ENCODE results near the gene CERS3.

The CERS3 gene

GRCh38 chr15:100383302-100384107 lies 145.2 kb downstream of the CERS3 start:
- H3K9ac ChIP-seq, result no peak overlapping the region
- no peak overlapping the region for H3K4me2 ChIP-seq (ENCODE audit: low read length)
- H3K4me3 ChIP-seq (ENCODE audit: low read depth, low read length), result no peak overlapping the region
- H3K27ac ChIP-seq, result no peak overlapping the region
- H3K79me2 ChIP-seq, result no peaks in the 10 kb centered on the region
- H3K4me1 ChIP-seq, result no peaks in the 10 kb centered on the region
- H3K36me3 ChIP-seq (ENCODE audit: control insufficient read depth, insufficient read depth, low read length), result no peaks in the 10 kb centered on the region
- no peaks in the 10 kb centered on the region for H3K27me3 ChIP-seq (ENCODE audit: control insufficient read depth, insufficient read depth, low read length)
- no peak overlapping the region for H2AFZ ChIP-seq
- H3K9me3 ChIP-seq (ENCODE audit: control insufficient read depth, low read length), result no peaks in the 10 kb centered on the region
- TF ChIP-seq CTCF (IDR thresholded peaks at IDR 0.05), result peak; percentile 42

- Histone ChIP-seq H3K36me3 (ENCODE audit: control insufficient read depth, insufficient read depth, low read length) (no peaks in the 10 kb centered on the region), H3K9ac (no peak overlapping the region), H3K79me2 (no peaks in the 10 kb centered on the region), H3K9me3 (ENCODE audit: control insufficient read depth, low read length) (no peaks in the 10 kb centered on the region), H3K4me2 (ENCODE audit: low read length) (no peak overlapping the region), H3K27me3 (ENCODE audit: control insufficient read depth, insufficient read depth, low read length) (no peaks in the 10 kb centered on the region), H3K4me3 (ENCODE audit: low read depth, low read length) (no peak overlapping the region), H2AFZ (no peak overlapping the region), H3K4me1 (no peaks in the 10 kb centered on the region), H3K27ac (no peak overlapping the region)
- TF ChIP-seq CTCF (IDR thresholded peaks at IDR 0.05), result no peak
Observed at GRCh38 chr15:100373942-100374341, 154.8 kb downstream of the CERS3 start.

GRCh38 chr15:100373120-100373896 lies 155.4 kb downstream of the CERS3 start:
- peak overlapping the region; percentile 74 for H2AFZ ChIP-seq
- no peak overlapping the region for H3K4me3 ChIP-seq (ENCODE audit: low read depth, low read length)
- H3K9me3 ChIP-seq (ENCODE audit: control insufficient read depth, low read length), result no peaks in the 10 kb centered on the region
- no peaks in the 10 kb centered on the region for H3K79me2 ChIP-seq
- no peaks in the 10 kb centered on the region for H3K4me1 ChIP-seq
- H3K4me2 ChIP-seq (ENCODE audit: low read length), result no peak overlapping the region
- H3K36me3 ChIP-seq (ENCODE audit: control insufficient read depth, insufficient read depth, low read length), result no peaks in the 10 kb centered on the region
- no peak for TF ChIP-seq CTCF (IDR thresholded peaks at IDR 0.05)
- H3K9ac ChIP-seq, result no peak overlapping the region
- peak overlapping the region; percentile 24 for H3K27ac ChIP-seq
- no peaks in the 10 kb centered on the region for H3K27me3 ChIP-seq (ENCODE audit: control insufficient read depth, insufficient read depth, low read length)

- TF ChIP-seq CTCF (IDR thresholded peaks at IDR 0.05), result no peak
- H3K79me2 ChIP-seq, result no peaks in the 10 kb centered on the region
- no peaks in the 10 kb centered on the region for H3K36me3 ChIP-seq (ENCODE audit: control insufficient read depth, insufficient read depth, low read length)
- no peak overlapping the region for H3K9ac ChIP-seq
- peak overlapping the region; percentile 74 for H2AFZ ChIP-seq
- no peak overlapping the region for H3K4me2 ChIP-seq (ENCODE audit: low read length)
- H3K9me3 ChIP-seq (ENCODE audit: control insufficient read depth, low read length), result no peaks in the 10 kb centered on the region
- no peaks in the 10 kb centered on the region for H3K27me3 ChIP-seq (ENCODE audit: control insufficient read depth, insufficient read depth, low read length)
- H3K27ac ChIP-seq, result peak overlapping the region; percentile 24
- H3K4me1 ChIP-seq, result no peaks in the 10 kb centered on the region
- H3K4me3 ChIP-seq (ENCODE audit: low read depth, low read length), result no peak overlapping the region
Observed at GRCh38 chr15:100372739-100373119, 156.0 kb downstream of the CERS3 start.
